Loucy (cell line): ENCODE data around the gene KNG1.

Source experiments
- H2AFZ ChIP-seq: fragments of 200-600 bp; sonication (generic); 2 replicates; pipeline ENCODE4 v1.6.0; 2016; ENCODE audit warnings: antibody characterized with exemption, mild to moderate bottlenecking, low read length, moderate library complexity
- H3F3A ChIP-seq: fragments of 200-600 bp; 2 replicates; pipeline ENCODE4 v1.6.0; 2016; ENCODE audit warnings: antibody characterized with exemption, low read depth, mild to moderate bottlenecking
- H3K27me3 ChIP-seq: fragments of 200-600 bp; sonication (generic); 2 replicates; pipeline ENCODE4 v1.6.1; 2014; ENCODE audit warnings: low read length, mild to moderate bottlenecking; ENCODE audit not compliant: insufficient read depth, poor library complexity, severe bottlenecking
- H3K36me3 ChIP-seq: fragments of 200-600 bp; sonication (generic); 2 replicates; pipeline ENCODE4 v1.6.1; 2016; ENCODE audit warnings: low read length; ENCODE audit not compliant: insufficient read depth
- H3K4me1 ChIP-seq: fragments of 200-600 bp; sonication (generic); 2 replicates; pipeline ENCODE4 v1.5.1; 2014; ENCODE audit warnings: low read length, mild to moderate bottlenecking; ENCODE audit not compliant: insufficient read depth, poor library complexity, severe bottlenecking
- H3K4me2 ChIP-seq: fragments of 200-600 bp; sonication (generic); 2 replicates; pipeline ENCODE4 v1.6.0; 2014; ENCODE audit warnings: antibody characterized with exemption, low read length, low read depth, mild to moderate bottlenecking; ENCODE audit not compliant: poor library complexity, severe bottlenecking
- H3K4me3 ChIP-seq: fragments of 200-600 bp; sonication (generic); 2 replicates; pipeline ENCODE4 v1.5.1; 2014; ENCODE audit warnings: low read length, mild to moderate bottlenecking, mixed read lengths; ENCODE audit not compliant: poor library complexity, severe bottlenecking
- H3K79me2 ChIP-seq: fragments of 200-600 bp; sonication (generic); 2 replicates; pipeline ENCODE4 v1.6.1; 2014; ENCODE audit warnings: low read length; ENCODE audit not compliant: insufficient read depth
- H3K9ac ChIP-seq: fragments of 200-600 bp; sonication (generic); 2 replicates; pipeline ENCODE4 v1.6.0; 2014; ENCODE audit warnings: mild to moderate bottlenecking, low read depth, low read length, moderate library complexity; ENCODE audit not compliant: poor library complexity, severe bottlenecking
- H3K9me2 ChIP-seq: fragments of 200-600 bp; sonication (generic); replicated peaks from 2 replicates; pipeline ENCODE4 v1.6.1; 2016; ENCODE audit warnings: low read depth, low read length, mixed read lengths
- H3K9me3 ChIP-seq: fragments of 200-600 bp; sonication (generic); 2 replicates; pipeline ENCODE4 v1.6.1; 2014; ENCODE audit warnings: mild to moderate bottlenecking, antibody characterized with exemption, low read length, low read depth; ENCODE audit not compliant: insufficient read depth
- H4K20me1 ChIP-seq: fragments of 200-600 bp; sonication (generic); 2 replicates; pipeline ENCODE4 v1.6.0; 2014; ENCODE audit warnings: antibody characterized with exemption, low read length, mild to moderate bottlenecking; ENCODE audit not compliant: insufficient read depth, poor library complexity, severe bottlenecking
- CTCF ChIP-seq: fragments of 200-600 bp; sonication (generic); conservative IDR thresholded peaks from 2 replicates; pipeline ENCODE4 v1.5.1; 2014; ENCODE audit warnings: mild to moderate bottlenecking, antibody characterized with exemption, low read length
- EZH2phosphoT487 ChIP-seq: fragments of 200-600 bp; IDR thresholded peaks from 2 replicates; pipeline ENCODE4 v1.6.1; 2018; ENCODE audit warnings: antibody characterized with exemption, mild to moderate bottlenecking, moderate library complexity, borderline replicate concordance

Gene KNG1

GRCh38 chr3:186746008-186746407 is 28.8 kb downstream of the KNG1 start:
- no peak for TF ChIP-seq EZH2phosphoT487
- TF ChIP-seq CTCF, result no peak
- Histone ChIP-seq H3K79me2 (no peaks in the 10 kb centered on the region), H2AFZ (0 out of 2 replicates have a peak overlapping the region, but pooled peaks have one; percentile 0), H3K36me3 (no peaks in the 10 kb centered on the region), H4K20me1 (no peaks in the 10 kb centered on the region), H3K9ac (no peak overlapping the region), H3K9me2 (no peaks in the 10 kb centered on the region), H3K4me3 (no peak overlapping the region), H3K4me2 (no peak overlapping the region), H3F3A (no peaks in the 10 kb centered on the region), H3K27me3 (no peaks in the 10 kb centered on the region), H3K9me3 (no peaks in the 10 kb centered on the region), H3K4me1 (no peaks in the 10 kb centered on the region)

- Histone ChIP-seq H3K9me2 (no peaks in the 10 kb centered on the region), H3K4me3 (no peak overlapping the region), H4K20me1 (no peaks in the 10 kb centered on the region), H3K4me1 (no peaks in the 10 kb centered on the region), H3K27me3 (no peaks in the 10 kb centered on the region), H3K79me2 (no peaks in the 10 kb centered on the region), H3F3A (no peaks in the 10 kb centered on the region), H2AFZ (no peak overlapping the region), H3K36me3 (no peaks in the 10 kb centered on the region), H3K9me3 (no peaks in the 10 kb centered on the region), H3K9ac (no peak overlapping the region), H3K4me2 (no peak overlapping the region)
- TF ChIP-seq CTCF (no peak), EZH2phosphoT487 (no peak)
Observed at GRCh38 chr3:186750316-186750715, 33.2 kb downstream of the KNG1 start.

- H3F3A ChIP-seq, result no peaks in the 10 kb centered on the region
- no peak overlapping the region for H3K4me3 ChIP-seq
- TF ChIP-seq CTCF (no peak), EZH2phosphoT487 (no peak)
- no peak overlapping the region for H2AFZ ChIP-seq
- no peak overlapping the region for H3K4me2 ChIP-seq
- H3K36me3 ChIP-seq, result no peaks in the 10 kb centered on the region
- H3K27me3 ChIP-seq, result no peaks in the 10 kb centered on the region
- no peaks in the 10 kb centered on the region for H4K20me1 ChIP-seq
- no peak overlapping the region for H3K9ac ChIP-seq
- no peaks in the 10 kb centered on the region for H3K4me1 ChIP-seq
- H3K9me3 ChIP-seq, result no peaks in the 10 kb centered on the region
- no peaks in the 10 kb centered on the region for H3K79me2 ChIP-seq
- H3K9me2 ChIP-seq, result no peaks in the 10 kb centered on the region
Observed at GRCh38 chr3:186751480-186751879, 34.3 kb downstream of the KNG1 start.
